22Rv1 (cell line): Measurements from ENCODE around the gene CRACR2A.

Source experiments
- H3K27ac ChIP-seq: fragments of 450-650 bp; 2 replicates; pipeline ENCODE4 v1.5.1; 2017
- ZFX ChIP-seq: fragments of 450-650 bp; IDR thresholded peaks from 2 replicates; pipeline ENCODE4 v1.6.1; 2017; ENCODE audit warnings: antibody characterized with exemption, borderline replicate concordance
- TF ChIP-seq, protein P1 (sequence below): fragments of 450-650 bp; IDR thresholded peaks from 2 replicates; pipeline ENCODE4 v1.5.1; 2017; ENCODE audit warnings: mild to moderate bottlenecking

Gene CRACR2A

GRCh38 chr12:3694673-3695072 is 58.2 kb downstream of the CRACR2A start:
- no peak overlapping the region for H3K27ac ChIP-seq
- TF ChIP-seq, protein P1, sequence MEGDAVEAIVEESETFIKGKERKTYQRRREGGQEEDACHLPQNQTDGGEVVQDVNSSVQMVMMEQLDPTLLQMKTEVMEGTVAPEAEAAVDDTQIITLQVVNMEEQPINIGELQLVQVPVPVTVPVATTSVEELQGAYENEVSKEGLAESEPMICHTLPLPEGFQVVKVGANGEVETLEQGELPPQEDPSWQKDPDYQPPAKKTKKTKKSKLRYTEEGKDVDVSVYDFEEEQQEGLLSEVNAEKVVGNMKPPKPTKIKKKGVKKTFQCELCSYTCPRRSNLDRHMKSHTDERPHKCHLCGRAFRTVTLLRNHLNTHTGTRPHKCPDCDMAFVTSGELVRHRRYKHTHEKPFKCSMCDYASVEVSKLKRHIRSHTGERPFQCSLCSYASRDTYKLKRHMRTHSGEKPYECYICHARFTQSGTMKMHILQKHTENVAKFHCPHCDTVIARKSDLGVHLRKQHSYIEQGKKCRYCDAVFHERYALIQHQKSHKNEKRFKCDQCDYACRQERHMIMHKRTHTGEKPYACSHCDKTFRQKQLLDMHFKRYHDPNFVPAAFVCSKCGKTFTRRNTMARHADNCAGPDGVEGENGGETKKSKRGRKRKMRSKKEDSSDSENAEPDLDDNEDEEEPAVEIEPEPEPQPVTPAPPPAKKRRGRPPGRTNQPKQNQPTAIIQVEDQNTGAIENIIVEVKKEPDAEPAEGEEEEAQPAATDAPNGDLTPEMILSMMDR, result no peak
- TF ChIP-seq ZFX, result no peak

DNA sequence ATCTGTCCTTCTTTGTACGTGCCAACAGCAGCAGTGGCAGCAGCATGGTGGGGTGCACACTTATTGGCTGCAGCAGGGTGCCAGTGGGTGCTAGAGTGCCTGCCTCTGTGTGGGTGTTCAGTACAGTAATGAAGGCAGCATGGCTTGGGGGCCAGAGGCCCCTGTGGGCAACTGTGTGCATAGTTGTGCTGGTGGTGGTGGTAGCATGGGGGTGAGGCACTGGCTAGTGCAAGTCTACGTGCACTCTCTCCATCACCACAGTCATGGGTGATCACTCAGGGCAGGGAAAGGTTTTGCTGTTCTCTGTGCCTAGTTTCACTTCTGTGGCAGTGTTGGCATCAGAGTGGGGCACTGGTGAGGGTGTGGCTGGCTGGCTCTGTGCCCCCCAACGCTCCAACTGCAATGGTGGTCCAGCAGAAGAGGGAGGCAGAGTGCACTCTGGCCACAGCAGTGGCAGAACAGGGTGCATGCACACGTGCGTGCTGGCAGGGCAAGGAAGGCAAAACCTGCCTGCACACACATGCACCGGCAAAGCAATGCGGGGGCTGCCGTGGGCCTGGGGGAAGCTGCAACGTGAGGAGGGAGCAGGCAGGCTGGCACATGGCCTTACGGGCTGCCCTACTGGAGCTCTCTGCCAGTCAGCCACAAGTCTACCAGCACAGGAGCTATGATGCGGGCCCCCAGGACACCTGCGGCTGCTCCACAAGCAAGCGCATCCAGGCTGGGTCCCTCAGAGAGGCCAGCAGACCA is 60.1 kb downstream of the CRACR2A start:
- H3K27ac ChIP-seq, result no peak overlapping the region
- TF ChIP-seq, protein P1, result no peak
- no peak for TF ChIP-seq ZFX

DNA sequence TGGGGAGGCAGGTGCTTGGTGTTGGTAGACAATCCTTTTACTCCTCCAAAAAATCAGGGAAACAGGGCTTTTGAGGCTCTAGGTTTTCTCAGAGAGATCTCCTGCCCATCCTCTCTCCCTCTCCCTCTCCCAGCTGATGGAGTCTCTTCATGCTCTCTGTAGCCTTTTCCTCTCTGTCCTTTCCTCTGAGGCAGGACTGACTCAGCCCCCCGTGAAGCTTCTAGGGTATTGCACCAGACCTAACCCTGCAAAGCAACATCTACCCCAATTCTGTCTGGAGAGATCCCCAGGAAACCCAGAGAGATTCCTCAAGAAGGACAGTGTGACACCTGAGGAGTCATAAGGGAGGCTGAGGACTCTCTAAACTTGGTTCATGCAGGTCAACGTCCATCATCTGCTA is 66.4 kb downstream of the CRACR2A start:
- TF ChIP-seq, protein P1, result no peak
- no peak for TF ChIP-seq ZFX

GRCh38 chr12:3685830-3686229 is 67.1 kb downstream of the CRACR2A start:
- H3K27ac ChIP-seq, result no peak overlapping the region
- TF ChIP-seq ZFX, result no peak
- TF ChIP-seq, protein P1, result no peak

More for the DNA sequence above, 66.4 kb downstream of the CRACR2A start:
- no peak overlapping the region for H3K27ac ChIP-seq

DNA sequence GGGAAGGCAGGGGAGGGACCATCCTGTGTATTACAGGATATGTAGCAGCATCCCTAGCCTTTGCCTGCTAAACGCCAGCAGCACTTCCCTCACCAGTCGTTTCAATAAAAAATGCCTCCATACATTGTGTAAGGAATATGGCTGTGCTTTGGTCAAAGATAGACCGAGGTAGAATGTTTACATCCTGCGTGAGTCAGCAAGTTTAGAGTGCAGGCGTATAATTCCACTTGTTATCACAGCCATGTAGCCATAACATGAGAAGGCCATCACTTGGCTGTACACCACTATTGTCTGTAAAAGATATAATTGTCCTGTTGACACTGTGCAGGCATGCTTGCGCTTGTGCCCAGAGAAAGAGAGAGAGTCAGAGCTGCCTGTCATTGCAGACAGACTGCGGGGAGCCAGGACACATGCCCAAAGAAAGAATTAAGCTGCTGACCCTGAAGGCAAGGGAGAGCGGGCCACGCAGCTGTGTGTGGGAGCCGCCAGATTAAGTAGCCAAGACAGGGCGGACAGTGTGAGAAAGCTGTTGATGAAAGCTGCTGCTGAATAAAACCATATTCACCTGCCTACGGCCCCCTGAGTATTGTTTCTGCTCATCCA is 68.4 kb downstream of the CRACR2A start:
- TF ChIP-seq ZFX, result no peak
- TF ChIP-seq, protein P1, result no peak

DNA sequence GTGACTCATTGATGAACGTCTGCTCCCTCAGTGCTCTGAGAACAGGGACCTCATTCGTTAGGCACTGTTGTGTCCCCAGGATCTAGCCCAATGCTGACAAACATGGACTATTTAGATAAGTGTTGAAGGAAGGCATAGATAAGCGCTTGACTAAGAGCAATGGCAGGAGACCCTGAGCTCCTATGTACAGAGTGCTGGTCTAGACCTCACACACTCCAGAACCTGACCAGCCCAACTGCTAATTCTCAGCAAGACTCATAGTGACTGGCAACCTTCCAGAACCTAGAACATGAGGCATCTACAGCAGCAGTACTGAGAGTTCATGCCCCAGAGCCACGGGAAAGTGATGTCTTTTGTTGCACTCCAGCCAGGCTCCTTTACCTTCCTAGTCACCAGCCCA is 69.2 kb downstream of the CRACR2A start:
- no peak for TF ChIP-seq ZFX
- TF ChIP-seq, protein P1, result no peak
- H3K27ac ChIP-seq, result no peak overlapping the region

More for the DNA sequence above, 68.4 kb downstream of the CRACR2A start:
- no peak overlapping the region for H3K27ac ChIP-seq

- no peak overlapping the region for H3K27ac ChIP-seq
- no peak for TF ChIP-seq ZFX
- TF ChIP-seq, protein P1, result no peak
Observed at GRCh38 chr12:3681595-3682061, 71.3 kb downstream of the CRACR2A start.
